HL-60 (cell line): ENCODE results near the gene POLG.

Experiments
- GABPA ChIP-seq: IDR thresholded peaks from 2 replicates; pipeline ENCODE4 v1.6.1; 2012; ENCODE audit warnings: low read depth
- POLR2AphosphoS5 ChIP-seq: IDR thresholded peaks from 2 replicates; pipeline ENCODE4 v1.6.1; 2012; ENCODE audit warnings: low read depth
- REST ChIP-seq: IDR thresholded peaks from 2 replicates; pipeline ENCODE4 v1.6.1; 2012; ENCODE audit warnings: low read depth; ENCODE audit not compliant: insufficient replicate concordance
- SPI1 ChIP-seq: IDR thresholded peaks from 2 replicates; pipeline ENCODE4 v1.6.1; 2012; ENCODE audit warnings: low read depth, mild to moderate bottlenecking, borderline replicate concordance
- TF ChIP-seq, protein P1 (sequence below): IDR thresholded peaks from one replicate; pipeline ENCODE4 v1.5.1; 2011; ENCODE audit warnings: low read length, control low read depth, inconsistent platforms; ENCODE audit not compliant: insufficient read depth

GRCh38 chr15:89334510-89335297 lies at the start of gene POLG:
- TF ChIP-seq, protein P1, sequence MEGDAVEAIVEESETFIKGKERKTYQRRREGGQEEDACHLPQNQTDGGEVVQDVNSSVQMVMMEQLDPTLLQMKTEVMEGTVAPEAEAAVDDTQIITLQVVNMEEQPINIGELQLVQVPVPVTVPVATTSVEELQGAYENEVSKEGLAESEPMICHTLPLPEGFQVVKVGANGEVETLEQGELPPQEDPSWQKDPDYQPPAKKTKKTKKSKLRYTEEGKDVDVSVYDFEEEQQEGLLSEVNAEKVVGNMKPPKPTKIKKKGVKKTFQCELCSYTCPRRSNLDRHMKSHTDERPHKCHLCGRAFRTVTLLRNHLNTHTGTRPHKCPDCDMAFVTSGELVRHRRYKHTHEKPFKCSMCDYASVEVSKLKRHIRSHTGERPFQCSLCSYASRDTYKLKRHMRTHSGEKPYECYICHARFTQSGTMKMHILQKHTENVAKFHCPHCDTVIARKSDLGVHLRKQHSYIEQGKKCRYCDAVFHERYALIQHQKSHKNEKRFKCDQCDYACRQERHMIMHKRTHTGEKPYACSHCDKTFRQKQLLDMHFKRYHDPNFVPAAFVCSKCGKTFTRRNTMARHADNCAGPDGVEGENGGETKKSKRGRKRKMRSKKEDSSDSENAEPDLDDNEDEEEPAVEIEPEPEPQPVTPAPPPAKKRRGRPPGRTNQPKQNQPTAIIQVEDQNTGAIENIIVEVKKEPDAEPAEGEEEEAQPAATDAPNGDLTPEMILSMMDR: no peak
- peak; percentile 76 for TF ChIP-seq REST
- peak; percentile 72; the same call in 1 of the 2 replicates for TF ChIP-seq SPI1
- TF ChIP-seq POLR2AphosphoS5: peak; percentile 95
- TF ChIP-seq GABPA: no peak; the same call in 1 of the 2 replicates
